Measurements from ENCODE around the gene UQCR11. TPM values are rescaled to one million over a fixed set of nuclear protein-coding genes. Genes with fewer than 3 reads are reported as not detected.

The UQCR11 gene
- total RNA-seq, 1 donor from 2014 or later, result 1,222 TPM

DNA sequence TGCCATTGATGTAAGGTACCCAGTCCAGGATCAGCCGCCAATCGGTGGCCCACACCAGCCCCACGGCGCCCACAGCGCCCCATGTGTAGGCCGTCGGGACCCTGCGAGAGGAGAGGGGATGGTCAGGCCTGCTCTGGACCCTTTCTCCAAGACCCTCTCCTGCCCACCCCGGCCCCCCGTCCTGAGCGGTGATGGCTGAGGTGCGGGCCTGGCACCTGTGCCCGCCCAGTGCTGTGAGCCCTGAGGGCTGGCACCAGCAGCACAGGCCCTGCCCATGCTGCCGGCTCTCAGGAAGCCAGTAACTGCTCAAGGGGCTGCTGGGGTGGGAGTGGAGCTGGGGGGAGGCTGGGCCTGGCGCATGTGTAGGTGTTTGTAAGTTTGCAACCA, 5.8 kb downstream of the UQCR11 start:
- DNase-seq (no peak), ATAC-seq (ENCODE audit: poor library complexity) (no peak)
- intact Hi-C loops (cut with DNase I), result no loop called here

DNA sequence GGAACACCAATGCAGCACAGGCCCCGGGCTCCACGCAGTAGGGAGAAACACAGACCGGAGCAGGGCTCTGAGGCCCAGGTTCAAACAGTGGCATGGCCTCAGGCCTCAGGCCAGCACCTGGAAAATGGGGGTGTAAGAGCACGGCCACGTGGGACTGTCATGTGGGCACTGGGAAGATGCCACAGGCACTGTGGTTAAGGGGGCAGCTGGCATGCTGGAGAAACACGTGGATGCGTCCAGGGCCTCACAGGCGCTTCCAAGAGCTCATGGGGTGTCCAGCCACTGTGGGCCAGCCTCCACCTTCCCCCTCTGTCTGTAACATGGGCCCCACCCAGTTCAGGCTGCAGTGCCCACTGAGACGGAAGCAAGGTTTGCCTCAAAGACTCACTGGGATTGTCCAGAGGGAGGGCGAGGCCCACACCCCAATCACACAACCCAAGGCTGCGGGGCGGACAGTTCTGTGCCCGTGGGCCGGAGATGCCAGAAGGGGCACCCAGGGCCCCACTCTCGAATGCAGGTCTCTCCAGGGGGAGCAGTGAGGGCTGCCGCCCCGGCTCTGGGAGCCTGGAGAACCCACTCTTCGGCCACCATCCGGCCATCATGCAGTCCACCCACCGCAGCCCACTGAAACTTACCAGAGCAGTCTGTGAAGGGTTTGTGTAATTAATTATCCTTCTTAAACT, 6.3 kb downstream of the UQCR11 start:
- intact Hi-C loops (cut with DNase I), result no loop called here
- ATAC-seq (ENCODE audit: poor library complexity), result no peak
- no peak for DNase-seq

DNA sequence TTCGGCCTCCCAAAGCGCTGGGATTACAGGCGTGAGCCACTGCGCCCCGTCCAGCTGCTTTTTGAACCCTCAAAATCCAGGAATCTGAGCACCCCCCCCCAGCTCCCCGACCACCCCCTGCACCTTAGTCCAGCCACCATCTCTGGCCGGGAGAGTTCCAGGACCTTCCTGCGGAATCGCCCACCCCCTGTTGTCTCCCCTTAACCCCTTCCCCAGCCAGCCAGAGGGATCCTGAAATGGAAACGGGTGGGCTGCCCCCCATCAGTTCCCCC, 11.8 kb downstream of the UQCR11 start:
- no peak for DNase-seq
- ATAC-seq (ENCODE audit: poor library complexity), result no peak
- intact Hi-C loops (cut with DNase I), result no loop called here

DNA sequence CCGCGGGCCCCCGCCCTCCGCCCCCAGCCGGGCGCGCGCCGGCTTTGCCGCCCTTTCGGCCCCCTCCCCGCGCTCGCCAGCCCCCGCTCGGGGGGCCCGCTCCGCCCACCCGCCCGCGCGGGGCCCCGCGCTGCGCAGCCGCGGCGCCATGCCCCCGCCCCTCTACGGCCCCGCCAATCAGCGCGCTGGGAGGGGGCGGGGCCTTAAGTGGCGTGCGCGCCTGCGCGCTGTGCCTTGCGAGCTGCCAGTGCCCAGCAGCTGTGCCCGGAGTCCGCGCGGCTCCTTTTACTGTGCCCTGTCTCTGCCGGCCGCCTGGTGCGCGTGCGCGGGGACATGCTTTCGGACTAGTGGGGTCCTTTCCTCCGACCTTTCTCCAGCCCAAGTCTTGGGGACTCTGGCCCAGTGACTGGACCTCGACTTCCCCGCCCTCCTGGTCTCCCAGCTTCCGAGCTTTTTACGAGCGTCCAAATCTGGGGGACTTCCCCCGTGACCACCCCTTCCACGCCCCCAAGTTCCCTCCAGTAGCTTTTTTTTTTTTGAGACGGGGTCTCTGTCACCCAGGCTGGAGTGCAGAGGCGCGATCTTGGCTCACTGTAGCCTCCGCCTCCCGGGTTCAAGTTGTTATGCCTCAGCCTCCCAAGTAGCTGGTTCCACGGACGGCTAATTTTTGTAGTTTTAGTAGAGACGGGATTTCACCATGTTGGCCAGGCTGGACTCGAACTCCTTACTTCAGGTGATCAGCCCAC, 12.3 kb downstream of the UQCR11 start, which contains the start of gene MBD3:
Gene MBD3 (minus strand): TSS at position 111 of the 746 bp plus-strand sequence. CDS start 234 bp downstream, outside the sequence.
- peak; percentile 94 for ATAC-seq (ENCODE audit: poor library complexity)
- DNase-seq, result peak; percentile 96
- intact Hi-C loops (cut with DNase I), result no loop called here

DNA sequence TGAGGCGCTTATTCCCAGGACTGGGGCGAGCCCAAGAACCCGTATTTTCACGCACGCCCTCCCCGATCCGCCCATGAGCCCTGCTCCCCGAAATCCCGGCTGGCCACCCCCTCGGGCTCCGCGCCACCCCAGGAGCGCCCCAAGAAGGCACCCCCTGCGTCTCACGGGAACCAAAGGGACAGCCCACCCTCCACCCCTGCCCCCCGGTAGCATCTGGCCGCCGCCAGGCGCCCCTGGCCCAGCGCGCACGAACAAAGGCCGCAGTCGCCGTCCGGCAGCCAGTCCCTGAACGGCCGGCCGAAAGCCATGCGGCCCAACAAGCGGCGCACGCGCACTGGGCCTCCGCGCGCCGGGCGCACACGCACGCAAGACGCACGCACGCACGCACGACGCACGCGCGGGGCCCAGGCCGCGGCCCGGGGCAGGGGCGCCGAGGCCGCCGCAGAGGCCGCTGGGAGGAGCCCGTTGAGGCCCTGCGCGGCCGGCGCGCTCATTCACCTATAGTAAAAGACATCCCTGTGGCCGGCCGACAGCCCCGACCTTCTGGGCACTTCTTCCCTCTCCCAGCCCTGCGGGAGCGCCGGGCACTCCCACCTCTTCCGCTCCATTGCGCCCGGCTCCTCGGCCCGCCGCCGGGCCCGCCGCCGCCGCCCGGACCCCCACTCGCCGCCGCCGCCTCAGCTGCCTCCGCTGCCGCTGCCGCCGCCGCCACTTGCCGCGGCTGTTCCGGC, 13.1 kb downstream of the UQCR11 start:
- peak; percentile 88 for ATAC-seq (ENCODE audit: poor library complexity)

DNA sequence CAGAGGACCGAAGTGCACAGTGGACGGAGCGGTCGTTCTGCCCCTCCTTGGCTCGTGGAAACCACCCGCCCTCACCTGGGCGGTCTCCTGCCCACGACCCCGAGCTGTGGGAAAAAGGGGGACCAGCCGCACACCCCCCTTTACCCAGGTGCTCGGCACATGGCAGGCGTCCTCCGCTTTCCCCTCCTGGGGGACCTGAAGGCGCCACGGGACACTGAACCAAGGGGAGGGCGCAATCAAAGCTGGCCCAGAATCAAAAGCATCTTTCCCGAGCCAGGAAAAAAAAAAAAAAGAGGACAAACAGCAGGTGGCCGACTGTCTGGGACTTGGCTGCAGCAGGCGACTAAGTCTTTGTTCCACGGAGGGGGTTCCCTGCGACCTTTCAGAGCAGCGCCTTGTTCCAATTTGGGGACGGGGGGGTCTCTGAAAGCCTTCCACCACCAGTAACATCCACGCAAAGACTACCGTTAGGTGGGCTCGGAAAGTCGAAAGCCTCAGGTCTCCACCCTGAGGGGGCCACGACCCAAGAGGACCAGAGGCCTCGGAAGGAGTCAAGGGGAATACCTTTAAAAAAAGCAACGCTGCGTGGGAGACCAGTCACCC, 13.7 kb downstream of the UQCR11 start:
- DNase-seq (no peak), ATAC-seq (ENCODE audit: poor library complexity) (no peak)
- intact Hi-C loops (cut with DNase I), result no loop called here

More for the DNA sequence above, 13.1 kb downstream of the UQCR11 start:
- DNase-seq, result peak; percentile 92
- intact Hi-C loops (cut with DNase I), result no loop called here

DNA sequence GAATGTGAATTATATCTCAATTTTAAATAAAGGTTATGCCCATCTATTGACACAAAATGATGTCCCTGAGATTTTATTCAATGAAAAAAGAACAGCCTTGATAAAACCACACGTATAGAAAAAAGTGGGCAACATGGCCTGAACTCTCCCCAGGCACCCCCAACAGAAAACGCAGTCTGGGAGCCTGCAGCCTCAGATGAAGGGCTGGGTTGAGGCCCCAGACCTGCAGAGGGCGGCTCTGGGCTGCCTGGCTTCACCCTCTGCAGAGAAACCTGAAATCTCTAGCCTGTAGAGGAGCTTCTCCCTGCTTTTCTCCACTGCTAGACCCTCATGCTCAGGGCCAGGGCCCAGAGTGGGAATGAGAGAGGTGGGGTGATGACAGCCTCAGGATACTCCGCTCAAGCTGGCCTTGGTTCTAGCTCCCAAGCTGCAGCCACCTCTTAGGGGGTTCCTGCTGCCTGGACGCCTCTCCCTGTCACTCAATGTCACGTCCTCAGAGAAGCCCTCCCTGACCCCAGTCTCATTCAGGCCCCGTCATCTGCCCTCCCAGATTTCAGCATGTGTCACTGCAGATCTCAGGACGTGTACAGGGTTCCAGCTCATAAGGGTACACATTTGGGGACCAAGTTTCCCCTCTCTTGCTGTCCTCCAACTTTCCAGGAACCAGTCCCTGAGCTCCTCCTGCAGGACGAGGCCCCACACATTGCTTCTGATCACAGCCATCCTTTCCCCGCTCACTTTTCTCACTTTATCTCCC, 14.4 kb downstream of the UQCR11 start:
- no peak for DNase-seq
- ATAC-seq (ENCODE audit: poor library complexity), result no peak
- intact Hi-C loops (cut with DNase I), result no loop called here

DNA sequence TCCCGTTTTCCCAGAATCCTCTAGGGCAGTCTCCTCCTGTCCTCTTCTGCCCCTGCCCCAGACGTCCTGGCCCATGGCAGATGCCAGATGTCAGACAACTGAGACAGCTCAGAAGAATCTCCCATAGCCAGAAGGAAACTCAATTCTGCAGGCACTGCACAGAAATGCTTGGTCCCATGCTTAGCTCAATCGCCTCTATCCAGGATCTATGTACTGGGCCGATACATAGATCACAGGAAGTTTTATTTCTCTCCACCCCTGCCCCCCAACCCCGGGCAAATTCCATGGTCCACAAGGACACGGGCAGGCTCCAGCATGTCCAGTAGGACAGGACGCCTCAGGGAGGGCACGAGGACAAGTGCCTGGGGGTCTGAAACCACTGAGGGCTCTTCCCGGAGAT, 17.4 kb downstream of the UQCR11 start:
- DNase-seq (no peak), ATAC-seq (ENCODE audit: poor library complexity) (no peak)
- intact Hi-C loops (cut with DNase I), result no loop called here

DNA sequence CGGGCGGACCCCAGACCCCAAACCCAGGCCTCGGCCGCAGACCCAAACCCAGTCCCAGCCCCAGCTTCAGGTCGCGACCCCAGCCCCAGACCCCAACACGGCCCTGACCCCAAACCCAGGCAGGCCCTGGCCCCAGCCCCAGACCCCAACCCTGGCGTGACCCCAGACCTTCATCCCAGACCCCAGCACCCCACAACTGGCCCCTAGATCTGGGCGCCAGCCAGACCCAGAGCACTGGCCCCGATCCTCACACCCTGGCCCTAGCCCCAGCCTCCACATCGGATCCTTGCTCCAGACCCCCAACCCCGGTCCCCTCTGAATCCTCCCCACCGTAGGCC, 20.1 kb downstream of the UQCR11 start:
- intact Hi-C loops (cut with DNase I), result no loop called here
- ATAC-seq (ENCODE audit: poor library complexity) (no peak), DNase-seq (no peak)

DNA sequence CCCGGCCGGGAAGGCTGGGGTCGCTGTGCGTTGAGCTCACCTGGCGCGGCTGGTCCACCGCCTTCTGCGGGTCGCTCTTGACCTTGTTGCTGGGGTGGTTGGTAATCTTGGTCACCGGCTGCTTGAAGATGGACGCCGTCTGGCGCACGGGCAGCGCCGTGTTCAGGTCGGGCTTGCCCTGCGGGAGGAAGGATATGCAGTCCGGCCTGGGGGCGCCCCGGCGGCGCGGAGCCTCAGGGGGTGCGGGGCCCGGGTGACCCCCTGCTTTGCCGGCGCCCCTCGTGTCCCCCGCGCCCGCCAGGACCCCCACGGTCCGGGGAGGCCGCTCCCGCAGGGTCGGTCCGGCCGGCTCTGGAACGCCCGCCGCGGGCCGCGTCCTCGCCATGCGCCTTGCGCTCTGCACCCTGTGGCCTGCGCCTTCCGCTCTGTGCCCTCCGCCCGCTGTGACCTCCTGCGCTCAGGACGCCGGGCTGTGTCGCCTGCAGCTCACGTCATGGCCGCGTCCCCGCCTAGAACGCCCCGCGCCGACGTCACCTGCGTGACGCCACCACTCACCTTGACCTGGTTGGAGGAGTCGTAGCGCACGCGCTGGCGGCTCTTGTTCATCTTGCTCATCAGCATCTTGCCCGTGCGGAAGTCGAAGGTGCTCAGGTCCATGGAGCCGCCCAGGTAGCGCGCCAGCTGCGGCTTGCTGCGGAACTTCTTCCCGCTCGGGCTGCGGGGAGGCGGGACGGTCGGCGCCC, 20.6 kb downstream of the UQCR11 start:
- intact Hi-C loops (cut with DNase I), result no loop called here
- DNase-seq (no peak), ATAC-seq (ENCODE audit: poor library complexity) (peak; percentile 5)

DNA sequence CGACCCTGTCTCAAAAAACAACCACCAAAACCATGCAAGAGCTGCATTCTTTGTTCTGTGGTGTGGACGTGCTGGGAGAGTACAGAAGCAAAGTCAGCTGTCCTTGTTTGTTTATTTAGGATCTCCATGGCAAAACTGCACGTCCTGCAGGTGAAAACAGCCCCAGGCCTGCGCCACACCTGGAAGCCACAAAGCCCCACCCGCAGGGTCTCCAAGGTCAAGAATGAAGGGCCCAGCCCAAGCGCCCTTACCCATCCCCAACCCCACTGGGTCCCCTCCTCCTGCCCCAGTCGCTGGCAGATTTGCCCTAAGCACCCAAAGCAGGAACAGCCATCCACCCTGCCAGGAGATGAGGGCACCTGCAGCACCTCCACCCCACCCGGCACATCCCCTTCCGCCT, 23.1 kb downstream of the UQCR11 start:
- intact Hi-C loops (cut with DNase I), result no loop called here
- ATAC-seq (ENCODE audit: poor library complexity) (no peak), DNase-seq (no peak)

DNA sequence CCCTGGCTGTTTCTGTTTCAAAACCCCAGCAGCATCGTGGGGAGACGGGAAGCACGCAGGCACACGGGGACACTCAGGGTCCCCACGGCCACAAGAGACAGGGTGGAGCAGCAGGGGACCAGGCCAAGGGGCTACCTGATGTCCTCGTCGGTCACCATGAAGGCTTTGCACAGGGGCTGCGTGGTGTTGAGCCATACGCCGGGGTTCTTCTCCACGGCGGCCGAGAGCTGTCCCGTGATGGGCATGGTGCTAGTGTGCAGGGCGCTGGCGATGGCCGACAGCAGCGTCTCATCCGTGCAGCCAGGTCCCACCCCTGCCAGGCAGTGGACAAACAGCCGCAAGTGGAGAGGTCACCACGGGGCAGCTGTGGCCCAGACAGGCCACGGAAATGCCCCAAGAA, 24.3 kb downstream of the UQCR11 start:
- no peak for DNase-seq
- intact Hi-C loops (cut with DNase I), result no loop called here
- ATAC-seq (ENCODE audit: poor library complexity), result no peak

DNA sequence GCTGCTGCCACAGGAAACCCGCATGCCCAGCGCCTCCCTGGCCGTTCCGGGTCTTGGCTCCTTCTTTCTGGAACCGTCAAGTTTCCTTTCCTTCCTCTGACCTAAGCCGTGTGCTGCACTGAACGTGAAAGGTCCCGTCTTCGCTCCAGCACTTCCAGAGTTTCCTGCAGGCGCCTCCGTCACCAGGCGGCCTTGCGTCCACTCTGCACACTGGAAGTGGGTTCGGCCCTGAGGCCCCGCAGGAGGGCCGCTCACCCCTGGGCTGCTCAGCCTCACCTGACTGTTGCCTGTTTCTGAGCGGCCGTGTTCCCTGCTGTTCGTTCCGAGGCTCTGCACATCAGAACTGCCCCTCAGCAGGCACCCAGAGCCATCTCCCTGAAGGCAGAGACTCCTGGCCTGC, 24.9 kb downstream of the UQCR11 start:
- no peak for ATAC-seq (ENCODE audit: poor library complexity)
- DNase-seq, result no peak
- intact Hi-C loops (cut with DNase I), result no loop called here

DNA sequence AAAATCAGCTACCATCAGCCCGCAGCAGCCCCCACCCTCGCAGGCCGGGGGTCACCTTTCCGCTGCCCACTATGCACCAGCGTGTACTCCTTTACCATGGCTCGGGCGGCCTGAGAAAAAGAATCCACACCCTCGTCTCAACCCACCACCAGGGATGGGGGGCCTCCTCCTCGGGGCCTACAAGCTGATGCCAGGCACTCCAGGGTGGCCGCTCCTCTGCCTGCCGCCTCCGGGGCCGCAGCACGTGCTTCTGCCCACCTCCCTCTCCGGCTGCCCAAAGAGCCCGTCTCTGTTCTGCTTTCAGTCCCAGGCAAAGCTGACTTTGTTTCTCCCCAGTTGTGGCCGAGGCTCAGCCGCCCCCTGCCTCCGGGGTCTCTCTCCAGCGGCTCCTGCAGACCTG, 26.0 kb downstream of the UQCR11 start:
- DNase-seq, result no peak
- ATAC-seq (ENCODE audit: poor library complexity), result no peak
- intact Hi-C loops (cut with DNase I), result no loop called here

DNA sequence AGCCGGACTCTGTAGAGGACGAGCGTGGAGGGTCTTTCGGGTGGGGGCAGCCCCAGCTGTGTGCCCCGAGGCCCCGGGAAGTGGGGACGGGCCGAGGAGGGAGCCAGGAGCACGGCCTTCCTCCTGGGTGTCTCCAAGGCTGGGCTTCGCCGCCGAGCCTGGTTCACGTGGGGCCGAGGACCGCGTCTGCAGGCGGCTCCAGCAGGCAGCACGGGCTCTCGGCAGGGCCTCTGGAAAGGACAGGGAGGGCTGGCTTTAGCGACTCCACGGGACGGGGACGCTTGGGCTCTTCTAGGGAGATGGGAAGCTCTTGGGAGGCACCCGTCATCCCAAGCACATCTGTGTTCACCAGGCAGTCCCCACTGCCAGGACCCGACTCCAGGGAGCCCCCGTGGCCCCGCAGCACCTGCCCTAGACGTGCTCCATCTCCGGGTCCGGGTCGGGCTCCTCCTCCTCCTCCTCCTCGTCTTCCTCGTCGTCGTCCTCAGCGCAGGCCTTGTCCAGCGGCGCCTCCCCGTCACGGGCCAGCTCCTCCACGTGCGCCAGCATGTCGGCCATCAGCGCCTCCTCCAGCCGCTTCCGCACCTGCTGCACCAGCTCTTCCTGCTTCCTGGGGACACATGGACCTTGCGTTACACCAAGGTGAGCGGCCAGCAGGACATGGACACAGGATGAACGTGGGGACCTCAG, 27.2 kb downstream of the UQCR11 start:
- intact Hi-C loops (cut with DNase I), result no loop called here
- ATAC-seq (ENCODE audit: poor library complexity), result peak; percentile 28
- no peak for DNase-seq

DNA sequence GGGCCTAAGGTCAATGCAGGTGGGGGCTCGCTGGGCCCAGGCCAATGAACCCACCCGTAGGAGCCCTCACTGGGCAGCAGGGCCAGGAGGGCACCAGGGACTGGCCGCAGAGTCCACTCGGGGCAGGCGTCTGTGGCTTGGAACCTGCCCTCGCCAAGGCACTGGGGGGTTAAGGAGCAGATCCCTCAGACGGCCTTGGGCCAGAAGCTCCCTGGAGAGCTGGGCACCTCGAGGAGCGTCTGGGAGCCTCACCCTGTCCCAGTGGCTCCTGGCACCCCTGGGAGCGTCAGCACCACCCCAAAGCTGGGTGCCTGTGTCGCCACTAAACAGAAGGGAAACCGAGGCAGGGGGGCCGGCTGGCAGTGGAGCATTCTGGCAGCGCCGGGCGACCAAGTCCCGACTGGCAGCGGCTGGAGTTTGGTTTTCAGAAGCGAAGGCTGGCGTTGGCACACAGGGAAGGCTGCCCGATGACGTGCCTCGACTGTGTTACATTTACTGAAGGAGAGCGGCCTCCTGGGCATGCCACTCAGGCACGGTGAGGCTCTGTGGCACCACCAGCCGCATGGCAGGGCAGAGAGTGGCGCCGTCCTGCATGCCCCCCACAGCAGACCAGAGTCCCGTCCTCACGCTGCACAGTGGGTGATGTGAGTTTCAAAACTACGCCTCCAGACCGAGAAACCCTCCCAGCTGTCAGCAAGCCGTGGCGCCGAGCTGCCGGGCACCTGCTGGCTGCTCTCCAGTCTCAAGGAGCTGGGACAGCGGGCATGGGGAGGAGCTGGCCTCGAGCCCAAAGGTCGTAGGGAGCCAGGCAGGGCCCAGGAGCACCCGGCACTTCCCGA, 28.0 kb downstream of the UQCR11 start:
- intact Hi-C loops (cut with DNase I), result no loop called here
- DNase-seq (peak; percentile 74), ATAC-seq (ENCODE audit: poor library complexity) (peak; percentile 76)
